GM12873 (cell line): ENCODE data around the gene DNAH9.

ENCODE experiments used
- TF ChIP-seq, protein P1 (sequence below): IDR thresholded peaks from 2 replicates; pipeline ENCODE4 v1.5.1; 2012; ENCODE audit warnings: low read depth, mild to moderate bottlenecking, moderate library complexity, low read length, control low read depth; ENCODE audit not compliant: insufficient read depth; ENCODE audit errors: missing control alignments

The DNAH9 gene

DNA sequence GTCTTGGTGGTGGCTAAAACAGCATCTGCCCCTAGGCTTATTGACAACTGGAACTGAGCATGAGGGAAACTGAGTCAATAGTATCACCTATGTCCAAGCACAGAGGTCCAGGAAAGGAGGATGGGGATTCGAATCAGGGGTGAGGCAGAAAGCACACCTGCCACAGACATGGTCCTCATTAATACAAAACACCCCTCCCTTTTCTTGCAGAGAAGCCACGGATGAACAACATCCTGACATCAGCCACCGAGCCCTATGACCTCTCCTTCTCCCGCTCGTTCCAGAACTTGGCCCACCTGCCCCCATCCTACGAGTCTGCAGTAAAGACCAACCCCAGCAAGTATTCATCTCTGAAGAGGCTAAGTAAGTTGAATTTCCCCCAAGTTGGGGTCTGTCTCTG lies 42.7 kb upstream of the DNAH9 start:
- TF ChIP-seq, protein P1, sequence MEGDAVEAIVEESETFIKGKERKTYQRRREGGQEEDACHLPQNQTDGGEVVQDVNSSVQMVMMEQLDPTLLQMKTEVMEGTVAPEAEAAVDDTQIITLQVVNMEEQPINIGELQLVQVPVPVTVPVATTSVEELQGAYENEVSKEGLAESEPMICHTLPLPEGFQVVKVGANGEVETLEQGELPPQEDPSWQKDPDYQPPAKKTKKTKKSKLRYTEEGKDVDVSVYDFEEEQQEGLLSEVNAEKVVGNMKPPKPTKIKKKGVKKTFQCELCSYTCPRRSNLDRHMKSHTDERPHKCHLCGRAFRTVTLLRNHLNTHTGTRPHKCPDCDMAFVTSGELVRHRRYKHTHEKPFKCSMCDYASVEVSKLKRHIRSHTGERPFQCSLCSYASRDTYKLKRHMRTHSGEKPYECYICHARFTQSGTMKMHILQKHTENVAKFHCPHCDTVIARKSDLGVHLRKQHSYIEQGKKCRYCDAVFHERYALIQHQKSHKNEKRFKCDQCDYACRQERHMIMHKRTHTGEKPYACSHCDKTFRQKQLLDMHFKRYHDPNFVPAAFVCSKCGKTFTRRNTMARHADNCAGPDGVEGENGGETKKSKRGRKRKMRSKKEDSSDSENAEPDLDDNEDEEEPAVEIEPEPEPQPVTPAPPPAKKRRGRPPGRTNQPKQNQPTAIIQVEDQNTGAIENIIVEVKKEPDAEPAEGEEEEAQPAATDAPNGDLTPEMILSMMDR, result no peak

DNA sequence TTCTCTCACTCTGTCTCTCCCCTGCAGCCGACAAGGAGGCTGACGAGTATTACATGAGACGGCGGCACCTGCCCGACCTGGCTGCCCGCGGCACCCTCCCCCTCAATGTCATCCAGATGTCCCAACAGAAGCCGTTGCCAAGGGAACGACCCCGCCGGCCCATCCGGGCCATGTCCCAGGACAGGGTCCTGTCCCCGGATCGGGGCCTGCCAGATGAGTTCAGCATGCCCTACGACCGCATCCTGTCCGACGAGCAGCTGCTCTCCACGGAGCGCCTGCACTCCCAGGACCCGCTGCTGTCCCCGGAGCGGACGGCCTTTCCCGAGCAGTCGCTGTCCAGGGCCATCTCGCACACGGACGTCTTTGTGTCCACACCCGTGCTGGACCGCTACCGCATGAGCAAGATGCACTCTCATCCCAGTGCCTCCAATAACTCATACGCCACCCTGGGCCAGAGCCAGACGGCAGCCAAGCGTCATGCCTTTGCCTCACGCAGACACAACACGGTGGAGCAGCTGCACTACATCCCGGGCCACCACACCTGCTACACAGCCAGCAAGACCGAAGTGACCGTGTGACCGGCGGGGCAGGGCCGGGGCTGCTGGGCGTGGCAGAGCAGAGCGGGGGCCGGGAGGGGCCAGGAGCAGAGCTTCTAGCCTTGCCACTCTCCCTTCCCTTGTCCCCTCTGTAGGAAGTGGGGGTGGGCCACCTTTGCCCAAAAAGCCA lies 40.4 kb upstream of the DNAH9 start:
- TF ChIP-seq, protein P1, result no peak

DNA sequence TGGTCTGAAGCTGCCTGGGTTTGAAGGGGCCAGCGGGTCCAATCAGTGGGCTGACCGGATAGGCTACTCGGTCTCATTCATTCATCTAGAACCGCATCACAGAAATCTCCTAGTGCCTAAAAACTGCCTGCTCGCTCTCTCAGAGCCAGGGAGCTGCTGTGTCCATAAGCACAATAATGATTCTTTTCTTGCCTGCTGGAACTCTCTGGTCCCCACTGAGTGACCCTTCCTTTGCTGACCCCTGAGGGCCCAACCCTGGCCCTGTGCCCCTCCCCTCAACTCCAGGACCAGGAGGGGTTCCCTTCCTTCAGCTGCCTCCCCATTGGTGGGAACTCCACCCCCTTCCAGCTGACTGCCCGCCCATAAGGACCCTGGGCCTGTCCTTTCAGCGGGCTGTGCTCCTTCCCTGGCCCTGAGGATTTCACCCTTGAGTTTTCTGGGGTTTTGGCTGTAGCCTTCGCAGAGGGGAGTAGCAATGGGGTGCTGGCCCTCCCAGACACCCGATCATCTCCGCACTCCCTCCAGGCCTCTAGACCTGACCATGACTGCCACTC lies 39.5 kb upstream of the DNAH9 start:
- TF ChIP-seq, protein P1, result no peak

DNA sequence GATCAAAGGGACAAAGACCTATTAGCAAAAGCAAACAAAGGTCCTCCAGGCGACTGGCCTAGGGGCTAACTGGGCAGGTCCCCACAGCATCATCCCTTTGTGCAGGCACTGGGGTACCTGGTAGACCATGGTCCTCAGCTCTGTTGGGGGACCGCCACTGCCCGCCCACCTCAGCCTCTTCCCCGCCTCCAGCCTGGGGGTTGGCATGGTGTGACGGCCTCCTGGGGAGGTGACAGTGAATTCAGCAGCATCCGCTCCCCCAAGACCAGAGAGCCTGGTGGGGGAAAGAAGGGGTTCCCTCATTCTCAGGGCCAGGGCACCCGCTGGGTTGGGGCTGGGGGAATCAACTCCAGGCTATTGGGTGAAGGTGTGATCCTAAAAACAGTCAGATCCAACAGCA lies 38.7 kb upstream of the DNAH9 start:
- TF ChIP-seq, protein P1, result no peak

DNA sequence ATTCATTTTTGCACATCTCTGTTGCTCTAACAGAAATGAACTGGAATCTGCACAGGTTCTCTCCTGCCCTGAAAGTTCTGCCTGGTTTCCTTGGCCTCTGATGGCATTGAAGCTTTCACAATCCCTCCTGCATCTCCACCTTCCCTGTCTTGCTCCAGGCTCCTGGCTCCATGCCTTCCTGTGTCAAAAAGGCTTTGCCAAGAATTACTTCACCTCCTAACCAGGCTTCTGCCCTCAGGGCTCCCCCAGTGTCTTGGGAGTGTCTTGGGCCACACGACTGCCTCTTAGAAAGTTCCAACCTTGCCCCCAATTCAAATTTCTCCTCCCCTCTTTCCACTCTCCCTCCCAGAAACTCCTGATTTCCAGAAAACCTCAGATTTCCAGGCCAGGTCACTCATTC lies 37.0 kb upstream of the DNAH9 start:
- TF ChIP-seq, protein P1, result no peak

DNA sequence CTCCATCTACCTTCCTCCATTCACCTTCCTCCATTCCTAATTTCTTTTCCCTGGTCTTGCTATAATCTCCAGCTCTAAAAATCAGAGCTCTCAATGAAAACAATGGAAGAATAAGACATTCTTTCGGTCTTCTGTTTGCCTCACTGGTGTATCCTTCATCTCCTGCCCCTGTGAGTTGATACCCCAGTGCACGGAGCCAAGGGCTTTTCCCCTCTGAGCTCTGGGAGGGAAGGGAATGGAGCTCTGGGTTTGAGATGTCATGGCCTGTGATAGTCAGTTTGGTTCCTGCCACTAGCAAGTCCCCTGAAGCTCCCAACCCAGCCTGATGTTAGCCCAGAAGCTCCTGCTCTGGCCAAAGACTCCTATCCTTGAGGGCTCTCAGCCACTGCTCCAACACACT lies 36.6 kb upstream of the DNAH9 start:
- TF ChIP-seq, protein P1, result no peak

DNA sequence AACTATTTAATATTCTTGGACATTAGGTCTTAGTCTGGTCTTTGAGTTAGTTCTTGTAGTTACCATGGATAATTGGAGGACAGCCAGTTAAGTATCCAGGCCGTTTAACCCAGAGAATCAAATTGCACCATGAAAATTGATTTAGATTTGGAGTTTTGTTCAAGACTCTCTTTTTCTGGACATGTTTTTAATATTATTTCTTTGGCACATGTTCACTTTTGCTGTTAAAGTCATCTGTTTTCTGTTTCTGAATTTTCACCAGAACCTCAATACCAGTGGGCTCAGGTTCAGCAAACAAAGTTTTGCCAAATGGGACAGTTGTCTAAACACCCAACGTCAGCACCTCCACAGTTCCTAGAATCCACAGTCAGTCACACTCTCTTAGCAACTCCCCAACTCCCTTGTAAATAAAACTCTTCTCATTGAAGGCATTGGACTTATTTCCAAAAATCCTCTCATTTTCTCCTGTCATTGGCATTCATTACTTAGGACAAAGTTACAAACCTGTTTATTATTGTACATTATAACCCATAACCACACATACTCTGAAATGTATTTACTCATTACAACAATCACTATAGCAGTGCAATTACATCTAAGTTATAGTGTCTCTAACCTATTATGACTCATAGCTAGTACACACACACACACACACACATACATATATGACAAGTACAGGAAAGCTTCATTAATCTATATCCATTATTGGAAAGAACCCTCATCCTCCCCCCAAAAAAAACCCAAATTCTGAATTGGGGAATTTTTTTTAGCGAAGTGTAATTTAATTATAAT lies 33.5 kb upstream of the DNAH9 start:
- TF ChIP-seq, protein P1, result no peak
